A673 (cell line): ENCODE data around the gene RPL13A. TPM values are rescaled to one million over a fixed set of nuclear protein-coding genes. Genes with fewer than 3 reads are reported as not detected.
A peak's percentile ranks its signal among the peaks of the same experiment; 100 is the strongest.

ENCODE experiments used
- BruUV-seq: library from RNA; stranded (reverse); fragments of 400-500 nt; replicated peaks from 2 replicates; lab custom pipeline; 2021; lab: Mats Ljungman, UMichigan
- CTCF ChIA-PET: fragments of 300-600 bp; sonication (Branson Sonifier 250); formaldehyde crosslinking; loops from one replicate; lab custom pipeline; 2022; ENCODE audit warnings: antibody characterized with exemption; lab: Charles Lee
- POLR2A ChIA-PET: fragments of 300-600 bp; sonication (Branson Sonifier 250); formaldehyde crosslinking; loops from one replicate; lab custom pipeline; 2022; ENCODE audit warnings: antibody characterized with exemption; ENCODE audit not compliant: low non-redundant PET; lab: Charles Lee
- DNase-seq: peaks from one replicate; pipeline ENCODE4 v3.0.0-alpha.2; 2015; ENCODE audit warnings: low spot score
- H3K27ac ChIP-seq: fragments of 200-600 bp; sonication (generic); 2 replicates; pipeline ENCODE4 v1.5.1; 2016; ENCODE audit warnings: mixed run types, low read depth, mild to moderate bottlenecking, mixed read lengths, antibody characterized with exemption, low read length; ENCODE audit not compliant: poor library complexity, severe bottlenecking
- H3K27me3 ChIP-seq: fragments of 200-600 bp; sonication (generic); replicated peaks from 2 replicates; pipeline ENCODE4 v1.6.1; 2017; ENCODE audit warnings: mixed run types, low read depth, mild to moderate bottlenecking, mixed read lengths, antibody characterized with exemption, low read length; ENCODE audit not compliant: insufficient read depth, poor library complexity
- H3K36me3 ChIP-seq: fragments of 200-600 bp; sonication (generic); 2 replicates; pipeline ENCODE4 v1.6.1; 2016; ENCODE audit warnings: mixed run types, mild to moderate bottlenecking, mixed read lengths, antibody characterized with exemption, low read length; ENCODE audit not compliant: insufficient read depth, poor library complexity, severe bottlenecking
- H3K4me1 ChIP-seq: fragments of 200-600 bp; sonication (generic); 2 replicates; pipeline ENCODE4 v1.6.1; 2017; ENCODE audit warnings: mixed run types, mild to moderate bottlenecking, mixed read lengths, antibody characterized with exemption, low read length; ENCODE audit not compliant: insufficient read depth, poor library complexity, severe bottlenecking
- H3K4me3 ChIP-seq: fragments of 200-600 bp; sonication (generic); 2 replicates; pipeline ENCODE4 v1.5.1; 2016; ENCODE audit warnings: low read depth, mixed run types, mild to moderate bottlenecking, mixed read lengths, low read length; ENCODE audit not compliant: poor library complexity, severe bottlenecking
- H3K9me3 ChIP-seq: fragments of 200-600 bp; sonication (generic); 2 replicates; pipeline ENCODE4 v1.6.1; 2016; ENCODE audit warnings: mixed run types, low read depth, mild to moderate bottlenecking, mixed read lengths, antibody characterized with exemption, low read length; ENCODE audit not compliant: poor library complexity, severe bottlenecking
- CTCF ChIP-seq: fragments of 300-800, 200-600 bp; sonication (generic); conservative IDR thresholded peaks from 2 replicates; pipeline ENCODE4 v1.5.1; 2017; ENCODE audit warnings: low read depth, mild to moderate bottlenecking, antibody characterized with exemption, low read length, moderate library complexity, mixed read lengths
- EZH2 ChIP-seq: fragments of 200-600 bp; sonication (generic); IDR thresholded peaks from 2 replicates; pipeline ENCODE4 v1.6.1; 2017; ENCODE audit warnings: borderline replicate concordance, low read depth, mild to moderate bottlenecking, mixed read lengths, antibody characterized with exemption, low read length; ENCODE audit not compliant: poor library complexity, severe bottlenecking
- intact Hi-C: fragments of 100-400 bp; cut with micrococcal nuclease; formaldehyde crosslinking; loops from one replicate; pipeline ENCODE4 v1.10.0; 2022; ENCODE audit not compliant: unreplicated experiment
- total RNA-seq: library from RNA; stranded (reverse); gene quantifications from 2 replicates; pipeline ENCODE4 v1.2.3, GENCODE V29; 2021

Gene RPL13A
- total RNA-seq, 1 experiment from 2014 or later = 2,390 TPM

- TF ChIP-seq EZH2 (no peak), CTCF (no peak)
- intact Hi-C loops = no loop called here
- ChIA-PET CTCF (interaction anchor here (0.7 kb wide), 1 partner anchor 23 kb away, joined by 4 read pairs; the partner anchor contains the start of gene FLT3LG), POLR2A (interaction anchor here (0.6 to 0.7 kb wide), 2 partner anchors 111 to 352 kb away, joined by 7 to 10 read pairs; no protein-coding TSS in a partner anchor)
- DNase-seq = no peak
- H3K36me3 ChIP-seq = peaks cover 19% of the 10 kb centered on the region
- no TSS peak for BruUV-seq
- H3K4me3 ChIP-seq = peak overlapping the region; percentile 98
- H3K9me3 ChIP-seq = no peaks in the 10 kb centered on the region
- peaks cover 34% of the 10 kb centered on the region for H3K4me1 ChIP-seq
- H3K27me3 ChIP-seq = no peaks in the 10 kb centered on the region
- peak overlapping the region; percentile 93 for H3K27ac ChIP-seq
Observed at GRCh38 chr19:49450405-49450804, 37.0 kb upstream of the RPL13A start.

GRCh38 chr19:49451430-49452181, 35.8 kb upstream of the RPL13A start, which contains the start of gene PIH1D1:
Gene PIH1D1, minus strand, starts transcription at chr19:49451814. Its CDS starts 240 bp downstream, at chr19:49451574.
- TF ChIP-seq EZH2 = no peak
- no peak for TF ChIP-seq CTCF
- intact Hi-C loops = loop anchor here (1.0 to 2.0 kb wide), 2 partner anchors 36 to 45 kb away; partner anchors contain the start of genes RPL13A and RPS11
- ChIA-PET CTCF (interaction anchor here (0.7 to 1.3 kb wide), 2 partner anchors 24 to 118 kb away, joined by 3 to 7 read pairs; no protein-coding TSS in a partner anchor), POLR2A (interaction anchor here (0.5 kb wide), 1 partner anchor 315 kb away, joined by 24 read pairs; the partner anchor contains the start of gene AP2A1)
- DNase-seq = peak; percentile 100
- H3K27me3 ChIP-seq = no peaks in the 10 kb centered on the region
- peaks cover 34% of the 10 kb centered on the region for H3K4me1 ChIP-seq
- BruUV-seq = TSS peak; percentile 82
- peaks cover 19% of the 10 kb centered on the region for H3K36me3 ChIP-seq
- no peaks in the 10 kb centered on the region for H3K9me3 ChIP-seq
- H3K27ac ChIP-seq = peak within 1 kb of the TSS; percentile 94
- H3K4me3 ChIP-seq = peak within 1 kb of the TSS; percentile 98

GRCh38 chr19:49453013-49453756, 34.2 kb upstream of the RPL13A start, which contains the start of gene ALDH16A1:
Gene ALDH16A1, plus strand, starts transcription at chr19:49453225. Its CDS starts 107 bp downstream, at chr19:49453332.
- Histone ChIP-seq H3K9me3 (no peaks in the 10 kb centered on the region), H3K27me3 (no peaks in the 10 kb centered on the region), H3K4me1 (peaks cover 19% of the 10 kb centered on the region), H3K36me3 (peaks cover 19% of the 10 kb centered on the region), H3K4me3 (peak within 1 kb of the TSS; percentile 59), H3K27ac (peak within 1 kb of the TSS; percentile 94)
- BruUV-seq = TSS peak; percentile 24
- peak; percentile 99 for DNase-seq
- intact Hi-C loops = loop anchor here (2.0 kb wide), 1 partner anchor 44 kb away; the partner anchor contains the start of gene RPS11
- ChIA-PET CTCF (interaction anchor here (0.6 to 1.0 kb wide), 2 partner anchors 23 to 48 kb away, joined by 3 read pairs; no protein-coding TSS in a partner anchor), POLR2A (interaction anchor here (0.7 kb wide), 1 partner anchor 876 kb away, joined by 5 read pairs; no protein-coding TSS in a partner anchor)
- no peak for TF ChIP-seq CTCF
- TF ChIP-seq EZH2 = no peak
